ENCODE data around the gene CRYBG1. TPM values are rescaled to one million over a fixed set of nuclear protein-coding genes. Genes with fewer than 3 reads are reported as not detected.

The CRYBG1 gene
- total and polyA plus RNA-seq, 5 donors from 2014 or later: 16.4 to 83.8 (median 19.6) TPM

- H3K27me3 ChIP-seq (ENCODE audit: control insufficient read depth, insufficient read depth, low read length): no peaks in the 10 kb centered on the region
- no peaks in the 10 kb centered on the region for H3K36me3 Mint-ChIP-seq
- H3K4me3 ChIP-seq (ENCODE audit: low read depth, low read length): no peak overlapping the region
- peaks cover 5% of the 10 kb centered on the region for H3K27me3 Mint-ChIP-seq
- no peak overlapping the region for H3K4me3 Mint-ChIP-seq
- no peaks in the 10 kb centered on the region for H3K36me3 ChIP-seq (ENCODE audit: control insufficient read depth, insufficient read depth, low read length)
- DNase-seq (no peak), ATAC-seq (ENCODE audit: low read depth in 2 of 2) (no peak)
- H3K4me1 ChIP-seq (ENCODE audit: control insufficient read depth, insufficient read depth, low read length, poor library complexity, severe bottlenecking): no peaks in the 10 kb centered on the region
- H3K27ac ChIP-seq (ENCODE audit: insufficient read depth, low read length, poor library complexity, severe bottlenecking): no peak overlapping the region
- H3K9me3 ChIP-seq (ENCODE audit: control insufficient read depth in 2 of 2, low read length in 2 of 2): no peaks in the 10 kb centered on the region
- H3K4me1 Mint-ChIP-seq: peaks cover 0 to 8% (median 2%) of the 10 kb centered on the region in 4 donors
- no peaks in the 10 kb centered on the region for H3K9me3 Mint-ChIP-seq
- H3K27ac Mint-ChIP-seq: no peak overlapping the region
Measured at GRCh38 chr6:106476331-106477105, 116.0 kb downstream of the CRYBG1 start.

GRCh38 chr6:106477146-106477545, 116.6 kb downstream of the CRYBG1 start:
- Mint-ChIP-seq H3K36me3 (no peaks in the 10 kb centered on the region), H3K27me3 (peaks cover 6% of the 10 kb centered on the region), H3K4me3 (no peak overlapping the region), H3K27ac (no peak overlapping the region), H3K9me3 (no peaks in the 10 kb centered on the region), H3K4me1 (peaks cover 0 to 8% (median 2%) of the 10 kb centered on the region in 4 donors)
- Histone ChIP-seq H3K36me3 (ENCODE audit: control insufficient read depth, insufficient read depth, low read length) (no peaks in the 10 kb centered on the region), H3K4me3 (ENCODE audit: low read depth, low read length) (no peak overlapping the region), H3K9me3 (ENCODE audit: control insufficient read depth in 2 of 2, low read length in 2 of 2) (no peaks in the 10 kb centered on the region), H3K27ac (ENCODE audit: insufficient read depth, low read length, poor library complexity, severe bottlenecking) (no peak overlapping the region), H3K4me1 (ENCODE audit: control insufficient read depth, insufficient read depth, low read length, poor library complexity, severe bottlenecking) (no peaks in the 10 kb centered on the region), H3K27me3 (ENCODE audit: control insufficient read depth, insufficient read depth, low read length) (no peaks in the 10 kb centered on the region)
- DNase-seq: no peak
- no peak for ATAC-seq (ENCODE audit: low read depth in 2 of 2)

- no peak for DNase-seq
- no peak overlapping the region for H3K27ac Mint-ChIP-seq
- Histone ChIP-seq H3K9me3 (ENCODE audit: control insufficient read depth in 2 of 2, low read length in 2 of 2) (no peaks in the 10 kb centered on the region), H3K4me3 (ENCODE audit: low read depth, low read length) (no peak overlapping the region), H3K4me1 (ENCODE audit: control insufficient read depth, insufficient read depth, low read length, poor library complexity, severe bottlenecking) (no peaks in the 10 kb centered on the region), H3K27me3 (ENCODE audit: control insufficient read depth, insufficient read depth, low read length) (no peaks in the 10 kb centered on the region), H3K36me3 (ENCODE audit: control insufficient read depth, insufficient read depth, low read length) (no peaks in the 10 kb centered on the region), H3K27ac (ENCODE audit: insufficient read depth, low read length, poor library complexity, severe bottlenecking) (no peak overlapping the region)
- no peak overlapping the region for H3K4me3 Mint-ChIP-seq
- no peaks in the 10 kb centered on the region for H3K36me3 Mint-ChIP-seq
- ATAC-seq (ENCODE audit: low read depth in 2 of 2): no peak
- H3K4me1 Mint-ChIP-seq: peaks cover 0 to 8% (median 2%) of the 10 kb centered on the region in 4 donors
- H3K9me3 Mint-ChIP-seq: no peaks in the 10 kb centered on the region
- H3K27me3 Mint-ChIP-seq: peaks cover 9% of the 10 kb centered on the region
Measured at GRCh38 chr6:106477790-106478189, 117.3 kb downstream of the CRYBG1 start.

GRCh38 chr6:106486236-106486635, 125.7 kb downstream of the CRYBG1 start:
- no peak overlapping the region for H3K4me3 ChIP-seq (ENCODE audit: low read depth, low read length)
- Mint-ChIP-seq H3K27ac (no peak overlapping the region), H3K36me3 (no peaks in the 10 kb centered on the region), H3K4me3 (no peak overlapping the region), H3K9me3 (peaks cover 0 to 3% (median 0%) of the 10 kb centered on the region in 7 donors), H3K4me1 (no peaks in the 10 kb centered on the region), H3K27me3 (peaks cover 9% of the 10 kb centered on the region)
- H3K36me3 ChIP-seq (ENCODE audit: control insufficient read depth, insufficient read depth, low read length): no peaks in the 10 kb centered on the region
- DNase-seq (no peak), ATAC-seq (ENCODE audit: low read depth in 2 of 2) (no peak)
- H3K27me3 ChIP-seq (ENCODE audit: control insufficient read depth, insufficient read depth, low read length): no peaks in the 10 kb centered on the region
- no peaks in the 10 kb centered on the region for H3K9me3 ChIP-seq (ENCODE audit: control insufficient read depth in 2 of 2, low read length in 2 of 2)
- no peak overlapping the region for H3K27ac ChIP-seq (ENCODE audit: insufficient read depth, low read length, poor library complexity, severe bottlenecking)
- H3K4me1 ChIP-seq (ENCODE audit: control insufficient read depth, insufficient read depth, low read length, poor library complexity, severe bottlenecking): no peaks in the 10 kb centered on the region

GRCh38 chr6:106488494-106489370, 128.2 kb downstream of the CRYBG1 start:
- peaks cover 10% of the 10 kb centered on the region for H3K27me3 Mint-ChIP-seq
- no peak overlapping the region for H3K27ac Mint-ChIP-seq
- H3K4me3 ChIP-seq (ENCODE audit: low read depth, low read length): no peak overlapping the region
- H3K27ac ChIP-seq (ENCODE audit: insufficient read depth, low read length, poor library complexity, severe bottlenecking): no peak overlapping the region
- no peaks in the 10 kb centered on the region for H3K9me3 ChIP-seq (ENCODE audit: control insufficient read depth in 2 of 2, low read length in 2 of 2)
- peaks cover 0 to 3% (median 0%) of the 10 kb centered on the region in 7 donors for H3K9me3 Mint-ChIP-seq
- no peak overlapping the region for H3K4me3 Mint-ChIP-seq
- no peak for ATAC-seq (ENCODE audit: low read depth in 2 of 2)
- no peaks in the 10 kb centered on the region for H3K27me3 ChIP-seq (ENCODE audit: control insufficient read depth, insufficient read depth, low read length)
- H3K4me1 Mint-ChIP-seq: no peaks in the 10 kb centered on the region
- H3K4me1 ChIP-seq (ENCODE audit: control insufficient read depth, insufficient read depth, low read length, poor library complexity, severe bottlenecking): no peaks in the 10 kb centered on the region
- no peaks in the 10 kb centered on the region for H3K36me3 ChIP-seq (ENCODE audit: control insufficient read depth, insufficient read depth, low read length)
- H3K36me3 Mint-ChIP-seq: peaks cover 2% of the 10 kb centered on the region
- no peak for DNase-seq

- H3K27me3 Mint-ChIP-seq: peaks cover 6% of the 10 kb centered on the region
- no peak overlapping the region for H3K4me3 ChIP-seq (ENCODE audit: low read depth, low read length)
- no peaks in the 10 kb centered on the region for H3K4me1 ChIP-seq (ENCODE audit: control insufficient read depth, insufficient read depth, low read length, poor library complexity, severe bottlenecking)
Measured at GRCh38 chr6:106490030-106490429, 129.5 kb downstream of the CRYBG1 start.

GRCh38 chr6:106490436-106490835, 129.9 kb downstream of the CRYBG1 start:
- peaks cover 0 to 3% (median 0%) of the 10 kb centered on the region in 7 donors for H3K9me3 Mint-ChIP-seq
- H3K4me3 Mint-ChIP-seq: no peak overlapping the region

More at GRCh38 chr6:106490030-106490429, 129.5 kb downstream of the CRYBG1 start:
- no peaks in the 10 kb centered on the region for H3K9me3 ChIP-seq (ENCODE audit: control insufficient read depth in 2 of 2, low read length in 2 of 2)
- peaks cover 0 to 4% (median 3%) of the 10 kb centered on the region in 4 donors for H3K4me1 Mint-ChIP-seq
- no peak overlapping the region for H3K4me3 Mint-ChIP-seq
- H3K27me3 ChIP-seq (ENCODE audit: control insufficient read depth, insufficient read depth, low read length): no peaks in the 10 kb centered on the region
- peaks cover 4% of the 10 kb centered on the region for H3K36me3 Mint-ChIP-seq
- no peak overlapping the region for H3K27ac ChIP-seq (ENCODE audit: insufficient read depth, low read length, poor library complexity, severe bottlenecking)
- no peak for DNase-seq
- no peak overlapping the region for H3K27ac Mint-ChIP-seq
- no peaks in the 10 kb centered on the region for H3K36me3 ChIP-seq (ENCODE audit: control insufficient read depth, insufficient read depth, low read length)
- ATAC-seq (ENCODE audit: low read depth in 2 of 2): no peak
- peaks cover 0 to 3% (median 0%) of the 10 kb centered on the region in 7 donors for H3K9me3 Mint-ChIP-seq

More at GRCh38 chr6:106490436-106490835, 129.9 kb downstream of the CRYBG1 start:
- no peak overlapping the region for H3K27ac Mint-ChIP-seq
- H3K27ac ChIP-seq (ENCODE audit: insufficient read depth, low read length, poor library complexity, severe bottlenecking): no peak overlapping the region
- peaks cover 0 to 5% (median 4%) of the 10 kb centered on the region in 4 donors for H3K4me1 Mint-ChIP-seq
- ATAC-seq (ENCODE audit: low read depth in 2 of 2): no peak
- H3K36me3 ChIP-seq (ENCODE audit: control insufficient read depth, insufficient read depth, low read length): no peaks in the 10 kb centered on the region
- H3K27me3 ChIP-seq (ENCODE audit: control insufficient read depth, insufficient read depth, low read length): no peaks in the 10 kb centered on the region
- H3K36me3 Mint-ChIP-seq: peaks cover 4% of the 10 kb centered on the region
- H3K4me1 ChIP-seq (ENCODE audit: control insufficient read depth, insufficient read depth, low read length, poor library complexity, severe bottlenecking): no peaks in the 10 kb centered on the region
- no peaks in the 10 kb centered on the region for H3K9me3 ChIP-seq (ENCODE audit: control insufficient read depth in 2 of 2, low read length in 2 of 2)
- H3K27me3 Mint-ChIP-seq: peaks cover 5% of the 10 kb centered on the region
- H3K4me3 ChIP-seq (ENCODE audit: low read depth, low read length): no peak overlapping the region
- no peak for DNase-seq

All from CD4-positive, CD25-positive, alpha-beta regulatory T cell (primary cell).